Activated CD4-positive, alpha-beta T cell treated with anti-CD3 and anti-CD28 coated beads, Interleukin-2, amount 50 U/mL, for 16 hours (primary cell): ENCODE measurements around the gene RGS3.
"Not testable (repeated sequence)": the region's sequence is repeated elsewhere in the genome, so short reads cannot be mapped to it uniquely, and the experiment has no call there.

ENCODE experiments used
- DNase-seq: peaks from one replicate; pipeline ENCODE4 v3.0.0-alpha.2; 2020

RGS3 gene

DNA sequence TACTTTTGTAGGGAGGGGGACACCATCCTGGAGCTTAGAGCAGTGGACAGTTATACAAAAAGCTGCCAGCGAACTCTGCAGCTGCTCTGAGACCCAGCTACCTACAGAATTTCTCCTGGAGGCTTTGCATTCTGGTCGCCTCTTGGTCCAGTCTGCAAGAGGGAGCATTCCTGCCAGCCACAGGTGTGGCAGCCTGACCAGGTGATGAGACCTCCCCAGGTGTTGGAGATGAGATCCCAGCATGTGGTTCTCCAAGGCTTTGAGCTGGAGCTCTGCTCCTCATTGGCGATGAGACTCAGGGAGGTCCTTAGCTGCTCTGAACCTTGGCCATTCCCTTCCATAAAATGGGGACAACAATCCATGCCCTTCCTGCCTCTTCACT, 69.3 kb downstream of the RGS3 start:
- no peak for DNase-seq

DNA sequence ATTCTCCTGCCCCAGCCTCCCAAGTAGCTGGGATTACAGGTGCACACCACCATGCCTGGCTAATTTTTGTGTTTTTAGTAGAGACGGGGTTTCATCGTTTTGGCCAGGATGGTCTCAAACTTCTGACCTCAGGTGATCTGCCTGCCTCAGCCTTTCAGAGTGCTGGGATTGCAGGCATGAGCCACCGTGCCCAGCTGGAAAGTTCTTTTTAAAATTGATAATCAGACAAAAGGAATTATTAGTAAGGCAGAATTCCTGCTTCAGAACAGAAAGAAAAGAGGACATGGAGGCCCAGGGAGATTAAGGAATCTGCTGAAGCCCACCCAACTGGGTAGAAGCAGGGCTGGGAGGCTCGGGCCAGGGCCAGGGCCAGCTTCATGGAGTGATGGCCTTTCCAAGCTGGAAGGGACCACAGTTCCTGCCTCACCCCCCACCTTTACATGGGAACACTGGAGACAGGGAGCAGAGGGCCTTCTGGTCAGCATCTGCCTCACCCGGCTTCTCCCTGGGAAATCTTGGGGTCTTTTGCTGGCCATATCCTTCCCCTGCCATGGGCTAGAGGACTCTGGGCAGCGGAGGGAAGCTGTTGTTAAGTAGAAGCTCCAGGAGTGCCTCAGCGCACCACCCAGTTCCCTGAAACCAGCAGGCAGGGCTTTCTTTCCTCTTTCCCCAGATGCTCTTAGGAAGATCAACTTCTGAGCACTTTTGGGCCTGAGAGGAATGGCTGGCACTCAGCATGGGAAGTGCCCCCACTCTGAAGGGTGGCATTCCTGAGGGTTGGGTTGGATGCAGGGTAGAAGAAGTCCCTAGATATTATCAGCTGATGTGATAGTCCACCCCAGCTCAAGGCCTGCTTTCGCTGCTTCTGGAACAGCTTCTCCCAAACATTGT, 70.1 kb downstream of the RGS3 start:
- no peak for DNase-seq

DNA sequence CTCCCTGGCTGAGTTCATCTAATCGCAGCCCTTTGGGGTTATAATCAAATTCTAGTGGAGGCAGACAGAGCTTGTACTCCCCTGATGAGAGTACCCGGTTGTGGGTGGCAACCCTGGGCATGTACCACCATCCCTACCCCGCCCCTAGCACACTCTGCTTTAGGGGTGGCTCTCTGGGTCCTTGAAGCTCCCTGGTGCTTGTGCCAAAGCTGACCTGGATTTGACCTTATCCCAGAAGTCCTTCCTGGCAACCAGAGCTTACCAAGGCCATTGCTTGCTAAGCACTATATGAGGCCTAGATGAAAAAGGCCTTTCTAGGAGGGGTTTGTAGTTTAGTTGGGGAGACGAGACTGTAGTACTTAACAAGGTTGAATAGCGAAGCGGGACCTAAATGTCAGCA, 72.2 kb downstream of the RGS3 start:
- no peak for DNase-seq

DNA sequence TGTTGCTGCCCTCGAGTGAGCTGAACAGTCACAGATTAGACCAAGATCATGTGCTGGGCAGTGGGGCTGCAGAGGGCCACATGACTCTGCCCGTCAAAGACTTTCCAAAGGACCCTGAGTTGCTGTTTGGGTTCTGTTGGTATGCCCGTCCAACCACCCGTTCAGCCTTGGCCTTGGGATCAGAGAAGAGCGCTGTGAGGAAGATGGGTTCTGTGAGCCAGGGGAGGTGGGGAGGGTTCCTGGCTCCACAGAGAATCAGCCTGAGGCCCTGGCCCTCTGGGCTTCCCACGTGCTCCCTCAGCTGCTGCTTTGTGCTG, 72.6 kb downstream of the RGS3 start:
- DNase-seq = no peak

DNA sequence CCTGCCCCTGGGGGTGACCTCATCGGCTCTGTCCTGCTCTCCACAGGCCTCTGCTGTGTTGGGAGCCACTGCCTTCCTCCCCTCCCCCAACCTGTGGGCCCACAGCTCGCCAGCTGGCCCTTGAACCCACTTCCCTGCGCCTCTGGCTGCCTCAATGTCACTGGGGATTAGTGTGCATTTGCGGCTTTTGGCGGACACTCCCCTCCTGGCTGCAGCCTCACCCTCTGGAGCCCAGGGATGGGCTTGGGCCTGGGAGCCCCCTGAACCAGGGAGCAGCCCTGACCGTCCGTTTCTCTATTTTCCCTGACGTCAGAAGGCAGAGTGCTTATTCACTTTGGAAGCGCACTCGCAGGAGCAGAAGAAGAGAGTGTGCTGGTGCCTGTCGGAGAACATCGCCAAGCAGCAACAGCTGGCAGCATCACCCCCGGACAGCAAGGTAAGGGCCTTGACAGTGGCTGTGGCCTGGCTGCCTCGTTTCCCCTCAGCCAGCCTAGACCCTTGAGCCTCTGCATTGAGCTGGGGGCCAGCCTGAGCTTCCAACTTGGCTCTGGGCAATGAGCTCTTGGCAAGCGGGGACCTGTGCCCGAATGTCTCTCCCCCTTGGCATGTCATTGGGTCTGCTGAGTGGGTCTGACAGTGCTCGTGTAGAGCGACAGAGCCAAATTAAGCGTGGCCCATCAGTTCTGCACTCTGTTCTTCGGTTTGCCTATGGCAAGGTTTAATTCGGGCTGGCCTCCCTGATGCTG, 73.1 kb downstream of the RGS3 start:
- DNase-seq = no peak

DNA sequence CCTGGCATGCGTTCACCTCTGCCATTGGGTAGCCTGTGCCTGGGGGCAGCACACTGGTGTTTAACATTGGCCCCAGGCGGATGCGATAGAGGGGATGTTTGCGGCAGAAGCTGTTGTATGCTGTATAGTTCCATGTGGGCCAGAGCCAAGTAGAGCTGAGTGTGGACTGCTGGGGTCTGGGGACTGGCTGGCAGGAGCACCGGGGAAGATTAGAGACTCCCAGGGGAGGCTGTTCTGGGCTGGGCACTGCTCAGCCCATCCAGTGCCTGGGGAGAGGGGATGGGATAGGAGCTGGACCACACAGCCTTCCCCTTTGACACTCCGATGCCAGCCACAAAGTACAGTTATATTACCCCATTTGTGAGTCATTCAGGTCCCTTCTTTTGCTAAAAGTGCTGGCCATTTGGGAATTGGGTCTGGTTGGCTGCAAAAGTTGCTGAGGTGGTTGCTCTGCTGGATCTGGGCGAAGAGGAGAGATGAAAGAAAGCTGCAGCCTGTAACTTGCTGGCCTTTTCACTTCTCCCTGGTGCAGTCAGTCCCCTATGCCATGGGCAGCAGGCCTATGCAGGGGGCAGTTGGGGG, 73.8 kb downstream of the RGS3 start:
- DNase-seq = no peak

DNA sequence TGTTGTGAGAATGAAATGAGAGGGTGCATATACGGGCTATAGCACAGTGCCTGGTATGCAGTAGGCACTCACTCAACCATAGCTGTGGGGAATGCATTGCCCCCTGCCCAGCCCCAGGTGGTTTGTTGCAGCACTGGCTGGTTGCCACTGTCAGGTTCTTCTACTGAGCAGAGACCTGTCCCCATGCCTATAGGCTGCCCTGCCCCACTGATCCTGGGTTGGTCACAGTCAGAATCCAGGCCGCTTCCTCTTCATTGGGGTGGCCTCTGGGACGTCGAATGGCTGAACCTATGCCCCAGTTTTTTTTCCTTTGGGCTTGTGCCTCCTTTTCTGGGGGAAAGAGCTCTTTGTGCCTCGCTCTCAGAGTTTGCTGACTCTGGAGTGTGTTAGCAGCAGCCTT, 74.6 kb downstream of the RGS3 start:
- DNase-seq = no peak

DNA sequence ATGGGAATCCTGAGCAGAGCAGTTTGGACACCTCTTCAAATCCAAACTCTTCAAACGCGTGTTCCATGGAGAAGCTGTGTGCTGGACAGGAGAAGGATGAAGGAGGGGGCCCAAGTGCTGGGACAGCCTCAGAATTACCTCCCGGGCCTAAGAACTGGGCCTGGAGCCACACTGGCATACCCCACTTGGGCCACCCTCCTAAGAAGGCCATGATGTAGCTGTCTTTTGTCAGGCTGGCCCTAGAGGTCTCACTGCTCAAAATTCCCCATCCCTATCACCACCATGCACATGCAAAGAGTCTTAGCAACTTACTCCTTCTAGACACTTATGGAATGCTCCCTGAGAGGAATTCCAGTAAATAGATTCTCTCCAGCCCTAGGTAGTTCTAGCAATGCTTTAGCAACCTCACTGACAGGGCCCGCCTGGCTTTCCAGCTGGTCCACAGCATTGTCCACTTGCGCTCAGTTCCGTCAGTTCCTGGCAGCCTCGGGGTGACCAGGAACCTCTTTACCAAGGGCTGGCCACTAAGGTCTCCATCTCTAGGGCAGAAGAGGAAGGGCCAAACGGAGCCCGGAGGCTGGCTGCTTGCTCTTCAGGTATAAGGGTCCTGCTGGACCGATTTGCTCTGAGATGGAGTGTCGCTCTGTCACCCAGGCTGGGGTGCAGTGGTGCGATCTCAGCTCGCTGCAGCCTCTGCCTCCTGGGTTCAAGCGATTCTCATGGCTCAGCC, 75.3 kb downstream of the RGS3 start:
- DNase-seq = no peak

DNA sequence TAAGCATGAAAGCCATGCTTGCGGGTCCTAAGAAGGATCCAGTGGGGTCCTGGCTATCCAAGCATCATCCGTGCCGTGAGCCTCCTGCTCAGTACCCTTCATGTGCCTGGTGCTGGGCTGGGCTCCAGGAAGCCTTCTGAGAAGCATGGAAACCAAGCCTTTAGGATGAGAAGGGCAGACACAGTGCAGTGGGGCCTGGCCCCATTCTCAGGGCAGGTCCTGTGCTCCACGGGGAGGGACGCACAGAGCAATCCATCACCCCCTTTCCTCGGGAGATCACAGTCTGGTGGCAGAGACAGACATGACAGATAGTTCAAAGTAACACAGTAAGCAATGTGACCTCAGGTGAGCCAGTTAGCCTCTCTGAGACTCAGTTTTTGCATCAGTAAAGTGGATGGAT, 76.9 kb downstream of the RGS3 start:
- DNase-seq = no peak

DNA sequence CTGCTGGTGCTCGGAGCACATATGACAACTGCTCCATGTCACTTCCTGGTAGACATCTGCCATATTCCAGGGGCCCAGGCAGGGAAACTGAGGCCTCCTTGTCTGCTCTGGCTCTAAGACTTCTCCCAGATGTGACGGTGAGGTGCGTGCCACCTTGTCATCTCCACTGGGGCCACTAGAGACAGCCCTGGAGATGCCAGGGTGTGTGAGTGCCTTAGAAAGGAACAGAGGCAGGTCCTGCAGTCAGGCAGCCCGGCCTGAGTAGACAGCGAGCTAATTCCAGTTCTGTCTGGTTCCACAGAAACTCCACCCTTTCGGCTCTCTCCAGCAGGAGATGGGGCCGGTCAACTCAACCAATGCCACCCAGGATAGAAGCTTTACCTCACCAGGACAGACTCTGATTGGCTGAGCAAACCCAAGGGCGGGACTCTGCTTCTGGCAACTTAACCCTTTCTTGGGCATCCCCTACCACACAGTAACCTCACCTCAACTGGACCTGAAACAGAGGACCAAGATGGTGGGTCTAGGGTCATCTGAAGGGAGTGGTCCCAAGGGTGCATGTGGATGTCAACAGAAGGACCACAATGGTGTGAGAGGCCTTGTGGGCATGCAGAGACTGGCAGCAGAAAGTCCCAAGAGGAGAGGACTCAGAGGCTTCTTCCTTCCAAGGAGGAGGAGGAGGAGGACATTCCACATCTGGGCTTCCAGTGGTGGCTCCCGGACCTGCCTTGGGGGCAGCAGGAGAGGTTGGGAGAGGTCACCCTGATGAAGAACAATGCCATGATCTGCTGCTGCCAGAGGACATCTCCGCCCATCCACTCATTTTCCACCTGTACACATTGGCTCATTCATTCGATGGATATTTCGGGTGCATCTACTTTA, 77.7 kb downstream of the RGS3 start:
- no peak for DNase-seq

DNA sequence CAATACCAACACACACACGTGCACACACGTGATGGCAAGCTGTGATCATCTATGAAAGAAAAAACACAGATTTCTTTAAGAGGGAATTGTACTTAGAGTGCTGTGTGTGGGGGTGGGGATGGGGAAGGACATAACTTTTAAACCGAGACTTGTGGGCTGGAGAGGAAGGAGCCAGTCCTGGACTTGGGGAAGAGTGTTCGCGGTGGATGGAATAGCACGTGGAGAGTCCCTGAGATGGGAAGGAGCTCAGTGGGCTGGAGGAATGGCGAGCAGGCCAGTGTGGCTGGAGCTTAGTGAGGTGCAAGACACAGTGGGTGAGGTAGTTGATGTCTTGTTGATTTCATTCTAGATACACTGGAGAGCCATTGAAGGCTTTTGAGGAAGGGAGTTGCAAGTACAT, 78.5 kb downstream of the RGS3 start:
- no peak for DNase-seq

DNA sequence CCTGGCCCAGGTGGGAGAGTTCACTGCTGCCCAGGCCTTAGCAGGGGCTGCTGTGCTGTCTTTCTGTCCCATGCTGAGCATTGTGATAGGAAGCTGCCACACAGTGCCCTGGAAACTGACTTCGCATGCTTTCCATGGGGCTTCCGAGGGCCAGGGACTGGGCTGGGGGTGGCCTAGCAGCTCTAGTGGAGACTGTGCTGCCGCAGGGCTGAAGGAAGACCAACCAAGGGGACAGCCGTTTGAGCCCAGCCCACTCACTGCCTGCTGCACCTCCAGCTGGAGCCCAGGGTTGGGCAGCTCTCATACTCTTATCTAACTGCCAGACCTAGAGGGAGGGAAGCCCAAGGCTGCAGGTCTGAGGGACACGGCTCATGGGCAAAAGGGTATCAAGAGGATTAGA, 79.2 kb downstream of the RGS3 start:
- no peak for DNase-seq

DNA sequence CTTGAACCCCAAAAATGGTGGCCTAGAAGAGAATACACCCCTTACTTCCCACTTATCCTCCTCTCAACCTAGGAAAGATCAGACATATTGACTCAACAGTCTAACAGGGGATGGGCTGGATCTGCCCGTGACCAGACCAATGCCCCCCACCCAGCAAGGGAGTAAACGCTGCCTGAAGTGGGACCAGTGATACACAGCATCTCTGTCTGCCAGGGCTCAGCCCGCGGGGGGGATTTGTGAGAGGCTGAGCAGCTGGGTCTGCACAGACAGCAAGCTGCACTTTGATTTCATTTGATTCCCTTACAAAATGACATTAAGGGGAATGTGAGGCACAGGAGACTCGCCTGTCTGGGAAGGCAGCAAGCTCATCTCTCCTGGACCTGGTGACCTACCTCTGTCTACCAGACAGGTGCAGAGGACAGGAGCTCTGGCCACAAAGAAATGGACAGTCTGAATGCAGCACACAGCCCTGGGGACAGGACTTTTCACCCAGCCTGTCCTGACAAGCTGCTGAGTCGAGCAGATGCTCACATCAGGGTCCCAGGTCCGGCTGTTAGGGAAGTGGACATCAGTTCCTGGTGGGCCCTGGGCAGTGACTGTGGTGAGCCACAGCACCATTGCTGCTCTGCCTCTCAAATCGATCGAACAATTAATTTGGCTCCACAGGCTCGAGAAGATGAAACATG, 79.9 kb downstream of the RGS3 start:
- no peak for DNase-seq

DNA sequence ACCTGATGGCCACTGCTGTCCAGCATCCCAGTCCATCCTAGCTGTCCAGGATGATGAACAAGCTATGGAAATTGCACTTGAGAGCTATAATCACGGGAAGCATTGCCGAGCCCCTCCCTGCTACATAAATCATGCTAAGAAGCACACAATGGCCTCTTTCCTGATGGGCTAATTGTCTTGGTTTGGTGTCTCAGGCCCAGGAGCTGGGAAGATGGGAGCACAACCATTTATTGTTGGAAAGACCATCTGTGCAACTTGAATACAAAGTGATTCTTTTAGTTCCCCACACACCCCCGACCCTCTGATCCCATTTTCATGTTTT, 80.4 kb downstream of the RGS3 start:
- DNase-seq = no peak

DNA sequence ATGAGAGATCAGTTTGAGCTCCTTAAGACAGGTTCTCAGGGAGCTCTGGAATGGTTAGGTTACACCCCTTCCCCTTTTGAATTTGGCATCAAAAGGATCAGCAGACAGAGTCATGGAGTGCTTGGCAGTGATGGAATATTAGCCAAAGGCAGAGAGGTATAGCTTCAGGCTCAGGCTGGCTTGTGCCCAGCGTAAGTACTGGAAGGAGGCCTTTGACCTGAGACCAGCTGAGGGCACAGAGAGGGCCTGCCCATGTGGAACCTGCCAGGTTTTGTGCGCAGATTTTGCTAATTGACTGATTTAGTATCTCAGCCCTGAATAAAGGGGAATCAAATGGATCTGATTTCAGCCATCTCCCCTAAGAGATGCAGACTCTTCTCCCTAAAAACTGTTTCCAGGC, 81.5 kb downstream of the RGS3 start:
- no peak for DNase-seq

DNA sequence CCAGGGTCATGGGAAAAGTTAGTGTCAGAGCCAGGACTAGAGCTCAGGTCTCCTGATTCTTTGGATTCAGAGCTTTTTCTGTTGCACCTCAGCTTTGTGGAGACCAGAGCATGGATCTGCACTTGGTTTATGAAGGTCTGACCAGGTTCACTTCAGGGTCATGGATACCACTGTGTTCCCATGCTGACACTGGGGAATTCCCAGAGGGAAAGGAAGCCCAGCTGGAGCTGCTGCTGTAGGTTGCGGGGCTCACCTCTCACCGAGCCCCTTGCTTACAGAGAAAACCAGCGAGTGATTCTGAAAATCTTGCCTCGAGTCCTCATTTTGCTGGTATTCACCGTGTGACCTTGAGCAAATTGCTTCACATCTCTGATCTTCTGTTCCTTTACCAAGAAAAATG, 83.0 kb downstream of the RGS3 start:
- DNase-seq = no peak

DNA sequence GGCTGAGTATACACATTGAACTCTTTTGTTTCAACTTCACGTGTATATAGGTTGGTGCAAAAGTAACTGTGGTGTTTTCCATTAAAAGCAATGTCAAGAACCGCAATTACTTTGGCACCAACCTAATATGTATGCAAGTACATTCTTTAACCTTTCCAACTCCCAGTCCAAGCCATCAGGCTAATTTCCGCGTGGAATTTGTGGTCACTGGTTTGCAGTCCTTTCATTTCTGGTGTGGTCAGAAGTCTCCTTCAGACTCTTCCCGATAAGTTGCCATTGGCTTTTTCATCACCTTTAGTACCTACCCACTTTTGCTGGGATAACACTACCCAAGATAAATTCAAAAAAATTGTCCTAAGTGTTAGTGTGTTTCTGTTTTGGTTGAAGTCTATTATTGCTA, 84.0 kb downstream of the RGS3 start:
- DNase-seq = no peak

DNA sequence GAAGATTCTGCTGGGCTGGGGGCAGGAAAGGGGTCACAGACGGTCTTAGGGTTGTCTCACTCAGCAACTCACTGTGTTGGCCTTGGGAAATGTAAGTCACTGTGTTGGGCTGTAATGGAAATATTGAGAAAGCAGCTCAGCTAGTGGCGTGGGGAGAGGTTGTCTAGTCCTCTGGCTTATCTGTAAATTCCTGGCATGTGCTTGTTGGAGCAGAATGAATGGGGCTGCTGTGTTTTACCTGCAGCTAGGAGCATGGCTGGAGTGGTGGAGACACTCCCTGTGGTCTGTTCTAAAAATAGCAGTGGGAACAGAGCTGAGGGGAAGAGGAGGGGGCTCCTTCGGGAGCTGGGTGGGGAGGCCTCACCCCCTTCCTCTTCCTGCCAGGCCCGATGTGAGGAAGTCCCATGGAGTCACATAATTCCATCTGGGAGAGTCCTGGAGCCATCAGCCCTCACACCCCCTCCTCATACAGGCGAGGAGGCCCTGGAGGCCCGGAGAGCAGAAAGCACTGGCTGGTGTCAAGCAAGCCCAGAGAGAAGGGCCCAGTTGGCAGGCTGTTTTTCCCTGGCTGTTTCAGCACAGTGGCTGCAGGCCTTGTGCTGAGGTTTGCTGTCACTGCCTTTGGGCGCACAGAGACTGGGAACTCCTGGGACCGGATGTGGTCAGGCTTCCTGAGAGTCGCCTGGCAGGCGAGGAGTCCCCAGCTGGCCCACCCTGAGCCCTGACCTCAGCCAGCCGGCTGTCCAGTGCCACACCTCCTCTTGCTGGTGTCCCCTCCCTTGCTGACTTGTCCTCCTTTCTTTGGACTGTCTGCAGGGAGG, 84.9 kb downstream of the RGS3 start:
- DNase-seq = peak; percentile 20

DNA sequence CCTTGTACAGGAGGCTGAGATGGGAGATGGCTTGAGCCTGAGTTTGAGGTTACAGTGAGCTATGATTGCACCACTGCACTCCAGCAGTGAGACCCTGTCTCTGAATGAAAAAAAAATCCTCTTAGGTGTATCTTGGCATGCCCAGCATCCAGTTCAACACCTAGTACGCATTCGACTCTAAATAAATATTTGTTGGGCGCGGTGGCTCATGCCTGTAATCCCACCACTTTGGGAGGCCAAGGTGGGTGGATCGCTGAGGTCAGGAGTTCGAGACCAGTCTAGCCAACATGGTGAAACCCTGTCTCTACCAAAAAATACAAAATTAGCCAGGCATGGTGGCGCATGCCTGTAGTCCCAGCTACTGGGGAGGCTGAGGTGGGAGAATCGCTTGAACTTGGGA, 86.4 kb downstream of the RGS3 start:
- not testable (repeated sequence) for DNase-seq

DNA sequence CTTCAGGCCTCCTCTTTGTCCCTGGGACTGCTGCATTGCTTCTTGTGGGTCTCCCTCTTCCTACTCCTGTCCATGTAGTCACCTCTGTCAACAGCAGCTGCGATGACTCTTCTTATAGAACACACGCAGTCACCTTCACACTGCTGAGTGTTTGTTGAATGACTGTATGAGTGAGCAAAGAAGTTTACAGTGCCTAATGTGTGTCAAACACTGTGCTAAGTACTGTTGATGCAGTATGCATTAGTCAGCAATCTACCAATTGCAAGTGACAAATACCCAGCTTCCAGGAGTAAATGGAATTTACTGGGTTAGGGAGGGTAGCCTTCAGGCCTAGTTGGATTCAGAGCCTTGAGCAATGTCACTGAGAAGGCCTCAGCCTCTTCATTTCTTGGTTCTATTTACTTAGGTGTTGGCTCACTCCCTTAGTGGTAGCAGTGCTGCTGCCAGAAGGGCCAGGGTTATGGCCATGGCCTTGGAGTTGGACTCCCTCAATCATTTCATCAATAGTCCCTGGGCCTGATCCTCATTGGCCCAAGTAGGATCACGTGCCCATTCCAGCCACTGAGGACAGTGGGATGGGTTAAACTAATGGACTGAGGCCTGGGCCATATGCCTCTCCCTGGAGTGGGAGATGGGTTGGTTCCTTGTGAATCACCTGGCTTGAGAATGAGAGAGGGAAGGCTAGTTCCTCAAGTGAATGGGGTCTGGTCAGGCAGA, 93.5 kb downstream of the RGS3 start:
- no peak for DNase-seq
